Measurements from ENCODE around the gene SYT5. TPM values are rescaled to one million over a fixed set of nuclear protein-coding genes. Genes with fewer than 3 reads are reported as not detected.

SYT5 gene
- total and polyA plus RNA-seq, 2 of the 8 experiments (the other 6 are each of a cell fraction or from before 2014, with no cell fraction given) = 0.35 to 0.67 TPM

GRCh38 chr19:55157064-55157908, 22.8 kb downstream of the SYT5 start, which contains the start of gene TNNI3:
Gene TNNI3 (minus strand): TSS chr19:55157732. CDS start chr19:55157589, 143 bp downstream.
- Histone ChIP-seq H2BK120ac (replicated peaks; ENCODE audit: low read depth, low read length) (no peak within 1 kb of the TSS), H2BK20ac (ENCODE audit: low read length) (no peak within 1 kb of the TSS), H3K9ac (replicated peaks in 1 of 4; ENCODE audit: extremely low read depth in 1 of 4, low read depth in 3 of 4, low read length in 3 of 4) (no peak within 1 kb of the TSS; a peak in 1 of 7 replicates), H3K23me2 (ENCODE audit: low read depth, low read length) (peaks cover 10% of the 10 kb centered on the region; the same call in 1 of the 2 replicates), H3K23ac (ENCODE audit: insufficient read length) (no peak within 1 kb of the TSS), H4K8ac (ENCODE audit: extremely low read depth, insufficient read depth, low read length) (0 out of 2 replicates have a peak within 1 kb of the TSS, but pooled peaks have one; percentile 19), H3K4me1 (replicated peaks in 1 of 4; ENCODE audit: control insufficient read depth in 3 of 4, insufficient read depth in 4 of 4, low read length in 3 of 4) (peaks cover 3 to 25% (median 9%) of the 10 kb centered on the region in 4 experiments), H3K27me3 (replicated peaks in 1 of 4; ENCODE audit: control insufficient read depth in 3 of 4, extremely low read depth in 1 of 4, insufficient read depth in 3 of 4, low read length in 3 of 4) (peaks cover 5 to 14% (median 13%) of the 10 kb centered on the region in 4 experiments; a peak in 6 of 7 replicates), H2AFZ (ENCODE audit: low read length) (peak within 1 kb of the TSS; percentile 47; the same call in 1 of the 2 replicates), H3K79me1 (ENCODE audit: low read depth, low read length) (peaks cover 3% of the 10 kb centered on the region; the same call in 1 of the 2 replicates), H2BK5ac (ENCODE audit: low read depth, low read length) (peak within 1 kb of the TSS; percentile 61; the same call in 1 of the 2 replicates), H3K4me2 (ENCODE audit: insufficient read depth in 1 of 2, low read depth in 2 of 2, low read length in 2 of 2) (peak within 1 kb of the TSS; percentile 82 to 94), H2BK12ac (ENCODE audit: low read depth, low read length) (no peak within 1 kb of the TSS), H3K27ac (ENCODE audit: low read depth, low read length) (no peak within 1 kb of the TSS), H2AK5ac (ENCODE audit: low read depth, low read length) (no peak within 1 kb of the TSS), H3K4ac (replicated peaks; ENCODE audit: insufficient read length, low read depth, low read length) (no peak within 1 kb of the TSS), H3K9me3 (ENCODE audit: insufficient read depth in 2 of 2, low read depth in 1 of 2, low read length in 1 of 2) (peaks cover 0 to under 1% of the 10 kb centered on the region in 2 experiments; a peak in 1 of 4 replicates), H3K14ac (ENCODE audit: insufficient read length) (no peak within 1 kb of the TSS), H3K79me2 (ENCODE audit: control insufficient read depth in 1 of 2, insufficient read depth in 2 of 2, low read length in 2 of 2) (no peaks in the 10 kb centered on the region), H2BK15ac (ENCODE audit: low read length) (peak within 1 kb of the TSS; percentile 88; the same call in 1 of the 2 replicates), H3K56ac (replicated peaks; ENCODE audit: insufficient read length, low read depth, low read length) (no peak within 1 kb of the TSS), H3K4me3 (ENCODE audit: extremely low read depth in 1 of 4, insufficient read depth in 2 of 4, low read depth in 3 of 4, low read length in 4 of 4) (peak within 1 kb of the TSS; percentile 53 to 67 (median 66)), H3K18ac (ENCODE audit: extremely low read depth, low read length) (peak within 1 kb of the TSS; percentile 87), H4K5ac (ENCODE audit: insufficient read length, low read depth, low read length) (no peak within 1 kb of the TSS), H4K20me1 (replicated peaks in 1 of 2; ENCODE audit: control insufficient read depth in 1 of 2, insufficient read depth in 2 of 2, low read length in 2 of 2) (no peaks in the 10 kb centered on the region), H3K36me3 (ENCODE audit: control insufficient read depth in 2 of 4, insufficient read depth in 4 of 4, low read length in 3 of 4) (peaks cover 0 to 3% (median 0%) of the 10 kb centered on the region in 4 experiments; a peak in 1 of 8 replicates), H4K91ac (replicated peaks; ENCODE audit: insufficient read length, low read length) (peak within 1 kb of the TSS; percentile 8)
- no peak for DNase-seq (ENCODE audit: low read depth in 1 of 2, low spot score in 2 of 2)
- no peak for FAIRE-seq
- TF ChIP-seq KDM4A (IDR thresholded peaks at IDR 0.05; ENCODE audit: low read depth, low read length, severe bottlenecking) (peak; percentile 7), CBX5 (IDR thresholded peaks at IDR 0.05; ENCODE audit: low read depth, low read length) (no peak), ZNF274 (IDR thresholded peaks at IDR 0.05; ENCODE audit: borderline replicate concordance, extremely low read depth, low read length) (no peak), CHD1 (IDR thresholded peaks at IDR 0.05; ENCODE audit: low read depth, low read length) (no peak)
- TF ChIP-seq, protein P1, sequence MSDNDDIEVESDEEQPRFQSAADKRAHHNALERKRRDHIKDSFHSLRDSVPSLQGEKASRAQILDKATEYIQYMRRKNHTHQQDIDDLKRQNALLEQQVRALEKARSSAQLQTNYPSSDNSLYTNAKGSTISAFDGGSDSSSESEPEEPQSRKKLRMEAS (IDR thresholded peaks at IDR 0.05) = no peak
- POLR2A ChIA-PET (ENCODE audit: partially characterized antibody) = interaction anchor here (0.7 to 3.2 kb wide), 2 partner anchors 8 to 10 kb away, joined by 3 to 19 read pairs; partner anchors contain the start of gene TNNT1
- CTCF ChIA-PET (ENCODE audit: partially characterized antibody) = interaction anchor here (0.6 to 5.3 kb wide), 8 partner anchors 10 to 257 kb away, joined by 3 to 118 read pairs (median 3); partner anchors contain the start of gene DNAAF3
- WGBS, 2 experiments (ENCODE audit: extremely low coverage in 1 of 2, insufficient coverage in 1 of 2, insufficient read length in 1 of 2, insufficient replicate concordance in 2 of 2, low coverage in 1 of 2, low lambda C conversion rate in 2 of 2, missing lambda C conversion rate in 1 of 2) = 61% methylated on average over 34 of the region's 39 CpGs; no CpG with 5 or more reads in 1 of the 2 experiments

Data from H1 (cell line).